GM23338 (cell line): ENCODE results near the gene SFXN1. TPM values are rescaled to one million over a fixed set of nuclear protein-coding genes. Genes with fewer than 3 reads are reported as not detected.

Source experiments
- ATAC-seq: fragments of 200-7000 bp; cut with Tn5 transposase; 3 replicates; pipeline ENCODE4 v1.9.1; 2020
- DNase-seq: peaks from one replicate; pipeline ENCODE4 v3.0.0-alpha.2; 2015; ENCODE audit warnings: low spot score
- H2AFZ ChIP-seq: fragments of 200-600 bp; sonication (generic); 2 replicates; pipeline ENCODE4 v1.8.0; 2016; ENCODE audit warnings: antibody characterized with exemption, mild to moderate bottlenecking, moderate library complexity
- H3F3A ChIP-seq: fragments of 200-600 bp; sonication (generic); replicated peaks from 2 replicates; pipeline ENCODE4 v1.8.0; 2017; ENCODE audit warnings: antibody characterized with exemption, mixed run types, low read depth
- H3K27ac ChIP-seq: fragments of 200-600 bp; sonication (generic); 2 replicates; pipeline ENCODE4 v1.6.1; 2016; ENCODE audit warnings: low read depth
- H3K27me3 ChIP-seq: fragments of 200-600 bp; sonication (generic); 2 replicates; pipeline ENCODE4 v1.8.0; 2016; ENCODE audit warnings: mild to moderate bottlenecking, mixed run types, moderate library complexity; ENCODE audit not compliant: insufficient read depth
- H3K36me3 ChIP-seq: fragments of 200-600 bp; sonication (generic); 2 replicates; pipeline ENCODE4 v1.8.0; 2016; ENCODE audit warnings: mild to moderate bottlenecking; ENCODE audit not compliant: insufficient read depth
- H3K4me1 ChIP-seq: fragments of 200-600 bp; sonication (generic); 2 replicates; pipeline ENCODE4 v1.8.0; 2016; ENCODE audit warnings: mild to moderate bottlenecking, moderate library complexity; ENCODE audit not compliant: insufficient read depth
- H3K4me2 ChIP-seq: fragments of 200-600 bp; sonication (generic); 2 replicates; pipeline ENCODE4 v1.7.1; 2017; ENCODE audit warnings: mixed run types
- H3K4me3 ChIP-seq: fragments of 200-600 bp; sonication (generic); 2 replicates; pipeline ENCODE4 v1.6.1; 2016; ENCODE audit warnings: mixed run types
- H3K79me2 ChIP-seq: fragments of 200-600 bp; sonication (generic); replicated peaks from 2 replicates; pipeline ENCODE4 v1.8.0; 2017; ENCODE audit warnings: mild to moderate bottlenecking; ENCODE audit not compliant: insufficient read depth
- H3K9me2 ChIP-seq: fragments of 200-600 bp; sonication (generic); 2 replicates; pipeline ENCODE4 v1.8.0; 2017; ENCODE audit not compliant: insufficient read depth
- H4K20me1 ChIP-seq: fragments of 200-600 bp; sonication (generic); replicated peaks from 2 replicates; pipeline ENCODE4 v1.8.0; 2017; ENCODE audit warnings: mild to moderate bottlenecking; ENCODE audit not compliant: insufficient read depth
- H3K27ac Mint-ChIP-seq: 2 replicates; pipeline ENCODE4 v1.8.0; 2020; ENCODE audit warnings: inconsistent platforms, mild to moderate bottlenecking, moderate library complexity, mixed read lengths
- H3K27me3 Mint-ChIP-seq: 3 replicates; pipeline ENCODE4 v1.8.0; 2022; ENCODE audit warnings: low read depth, mild to moderate bottlenecking, moderate library complexity, mixed read lengths, inconsistent platforms; ENCODE audit not compliant: insufficient read depth, poor library complexity
- H3K36me3 Mint-ChIP-seq: 3 replicates; pipeline ENCODE4 v1.8.0; 2021; ENCODE audit warnings: low read depth, mild to moderate bottlenecking, inconsistent platforms, moderate library complexity, mixed read lengths
- H3K4me1 Mint-ChIP-seq: 3 replicates; pipeline ENCODE4 v1.8.0; 2020; ENCODE audit warnings: mild to moderate bottlenecking, inconsistent platforms, mixed read lengths
- H3K4me3 Mint-ChIP-seq: 3 replicates; pipeline ENCODE4 v1.8.0; 2021; ENCODE audit warnings: moderate library complexity, mild to moderate bottlenecking, inconsistent platforms, mixed read lengths
- H3K9me3 Mint-ChIP-seq: 3 replicates; pipeline ENCODE4 v1.8.0; 2020; ENCODE audit warnings: moderate library complexity, mild to moderate bottlenecking, inconsistent platforms, mixed read lengths
- CREB1 ChIP-seq: fragments of 250-450 bp; sonication (Bioruptor Pico); IDR thresholded peaks from 2 replicates; pipeline ENCODE4 v1.5.0; 2020; ENCODE audit warnings: low read depth, mild to moderate bottlenecking, moderate library complexity
- CTCF ChIP-seq, 2 experiments: fragments of 200-600 bp in 1 of 2; sonication (generic) in 1 of 2; conservative IDR thresholded peaks; 2 replicates each; pipeline versions ENCODE4 v1.5.1 to v1.6.1; 2016 to 2017; ENCODE audit warnings: antibody characterized with exemption in 2 of 2, low read depth in 2 of 2, mild to moderate bottlenecking in 2 of 2, moderate library complexity in 1 of 2
- EZH2 ChIP-seq: fragments of 200-600 bp; sonication (generic); IDR thresholded peaks from one replicate; pipeline ENCODE4 v1.8.0; 2017; ENCODE audit warnings: antibody characterized with exemption, mild to moderate bottlenecking, low read depth; ENCODE audit not compliant: unreplicated experiment
- EZH2phosphoT487 ChIP-seq: fragments of 200-600 bp; sonication (generic); IDR thresholded peaks from one replicate; pipeline ENCODE4 v1.8.1; 2018; ENCODE audit warnings: antibody characterized with exemption; ENCODE audit not compliant: unreplicated experiment
- JUNB ChIP-seq: IDR thresholded peaks from one replicate; pipeline ENCODE4 v1.6.1; 2016; ENCODE audit warnings: antibody characterized with exemption; ENCODE audit not compliant: unreplicated experiment
- NANOG ChIP-seq: IDR thresholded peaks from 2 replicates; pipeline ENCODE4 v1.6.1; 2016; ENCODE audit warnings: antibody characterized with exemption, borderline replicate concordance
- POLR2AphosphoS5 ChIP-seq: IDR thresholded peaks from 2 replicates; pipeline ENCODE4 v1.6.1; 2016; ENCODE audit warnings: antibody characterized with exemption, low read depth
- STAT1 ChIP-seq: IDR thresholded peaks from one replicate; pipeline ENCODE4 v1.6.1; 2016; ENCODE audit warnings: antibody characterized with exemption; ENCODE audit not compliant: unreplicated experiment
- ZNF114 ChIP-seq: fragments of 250-450 bp; sonication (Bioruptor Pico); IDR thresholded peaks from 2 replicates; pipeline ENCODE4 v1.5.0; 2020; ENCODE audit warnings: mild to moderate bottlenecking, moderate library complexity
- ZNF331 ChIP-seq: fragments of 250-450 bp; sonication (Bioruptor Pico); IDR thresholded peaks from 2 replicates; pipeline ENCODE4 v1.5.0; 2020; ENCODE audit warnings: low read depth, mild to moderate bottlenecking, moderate library complexity
- polyA plus RNA-seq: library from polyadenylated mRNA; unstranded; fragments of >200 nt; fragmentation: Nextera tagmentation; extraction: Ambion mirVana; gene quantifications from 2 replicates; pipeline ENCODE4 v1.2.1, GENCODE V29; 2016
- total RNA-seq: library from RNA; depleted of rRNA; stranded (reverse); fragments of >200 nt; shearing (Covaris generic); gene quantifications from 2 replicates; pipeline ENCODE4 v1.2.3, GENCODE V29; 2014

SFXN1 gene
- total and polyA plus RNA-seq, 2 experiments from 2014 or later = 44.0 to 97.7 TPM

- no peak overlapping the region for H3K4me3 ChIP-seq
- peaks cover 5% of the 10 kb centered on the region; the same call in 1 of the 2 replicates for H3K27me3 ChIP-seq
- no peaks in the 10 kb centered on the region; the same call in 2 of the 3 replicates for H3K9me3 Mint-ChIP-seq
- no peaks in the 10 kb centered on the region for H3K4me1 ChIP-seq
- no peak overlapping the region for H3K27ac Mint-ChIP-seq
- no peak overlapping the region for H3K27ac ChIP-seq
- no peak overlapping the region for H3K4me2 ChIP-seq
- no peaks in the 10 kb centered on the region for H4K20me1 ChIP-seq
- DNase-seq (no peak), ATAC-seq (no peak)
- H3K9me2 ChIP-seq = no peaks in the 10 kb centered on the region
- no peak overlapping the region for H3K4me3 Mint-ChIP-seq
- no peaks in the 10 kb centered on the region for H3K27me3 Mint-ChIP-seq
- TF ChIP-seq CREB1 (CRISPR knock-in tag) = no peak
- peak overlapping the region; percentile 59; the same call in 1 of the 2 replicates for H2AFZ ChIP-seq
- H3K36me3 Mint-ChIP-seq = no peaks in the 10 kb centered on the region
- H3K4me1 Mint-ChIP-seq = peaks cover under 1% of the 10 kb centered on the region
- no peaks in the 10 kb centered on the region for H3F3A ChIP-seq
- H3K79me2 ChIP-seq = no peaks in the 10 kb centered on the region
- H3K36me3 ChIP-seq = no peaks in the 10 kb centered on the region
These were observed 7.6 kb upstream of the SFXN1 start for GRCh38 chr5:175470781-175471180.

GRCh38 chr5:175471196-175471595 lies 7.2 kb upstream of the SFXN1 start:
- H3K4me2 ChIP-seq = no peak overlapping the region
- Mint-ChIP-seq H3K9me3 (no peaks in the 10 kb centered on the region; the same call in 2 of the 3 replicates), H3K27ac (no peak overlapping the region), H3K4me1 (peaks cover 2% of the 10 kb centered on the region), H3K27me3 (no peaks in the 10 kb centered on the region), H3K4me3 (no peak overlapping the region), H3K36me3 (no peaks in the 10 kb centered on the region)
- H3F3A ChIP-seq = no peaks in the 10 kb centered on the region
- no peaks in the 10 kb centered on the region for H3K9me2 ChIP-seq
- DNase-seq (no peak), ATAC-seq (no peak)
- peaks cover 9% of the 10 kb centered on the region; the same call in 1 of the 2 replicates for H3K27me3 ChIP-seq
- H4K20me1 ChIP-seq = no peaks in the 10 kb centered on the region
- no peak overlapping the region for H3K4me3 ChIP-seq
- no peaks in the 10 kb centered on the region for H3K36me3 ChIP-seq
- no peaks in the 10 kb centered on the region for H3K79me2 ChIP-seq
- TF ChIP-seq EZH2phosphoT487 (no peak), CTCF (conservative IDR thresholded peaks at IDR 0.05; ENCODE audit: low read depth in 2 of 2) (no peak), CREB1 (CRISPR knock-in tag) (no peak), EZH2 (no peak), POLR2AphosphoS5 (no peak), ZNF114 (CRISPR knock-in tag) (no peak)
- H3K4me1 ChIP-seq = no peaks in the 10 kb centered on the region
- H2AFZ ChIP-seq = 0 out of 2 replicates have a peak overlapping the region, but pooled peaks have one; percentile 56
- no peak overlapping the region for H3K27ac ChIP-seq

GRCh38 chr5:175471628-175472027 lies 6.7 kb upstream of the SFXN1 start:
- Histone ChIP-seq H3K79me2 (no peaks in the 10 kb centered on the region), H3K4me2 (no peak overlapping the region), H3K9me2 (no peaks in the 10 kb centered on the region), H3K4me3 (no peak overlapping the region), H3K27me3 (peaks cover 11% of the 10 kb centered on the region; the same call in 1 of the 2 replicates), H3K4me1 (no peaks in the 10 kb centered on the region), H3F3A (no peaks in the 10 kb centered on the region), H2AFZ (0 out of 2 replicates have a peak overlapping the region, but pooled peaks have one; percentile 56), H4K20me1 (no peaks in the 10 kb centered on the region), H3K27ac (no peak overlapping the region), H3K36me3 (no peaks in the 10 kb centered on the region)
- DNase-seq (no peak), ATAC-seq (no peak)
- H3K36me3 Mint-ChIP-seq = no peaks in the 10 kb centered on the region
- H3K27ac Mint-ChIP-seq = no peak overlapping the region
- no peak overlapping the region for H3K4me3 Mint-ChIP-seq
- H3K4me1 Mint-ChIP-seq = peaks cover 2% of the 10 kb centered on the region
- H3K27me3 Mint-ChIP-seq = no peaks in the 10 kb centered on the region
- TF ChIP-seq STAT1 (no peak), ZNF331 (no peak), NANOG (no peak), EZH2 (no peak), EZH2phosphoT487 (no peak), ZNF114 (CRISPR knock-in tag) (no peak), JUNB (no peak)
- no peaks in the 10 kb centered on the region; the same call in 2 of the 3 replicates for H3K9me3 Mint-ChIP-seq
